Measurements from ENCODE around the gene CELSR3. TPM values are rescaled to one million over a fixed set of nuclear protein-coding genes. Genes with fewer than 3 reads are reported as not detected.

The CELSR3 gene
- total and polyA plus RNA-seq, 2 of the 4 experiments (the other 2 are of a cell fraction): 0.18 to 0.63 TPM

DNA sequence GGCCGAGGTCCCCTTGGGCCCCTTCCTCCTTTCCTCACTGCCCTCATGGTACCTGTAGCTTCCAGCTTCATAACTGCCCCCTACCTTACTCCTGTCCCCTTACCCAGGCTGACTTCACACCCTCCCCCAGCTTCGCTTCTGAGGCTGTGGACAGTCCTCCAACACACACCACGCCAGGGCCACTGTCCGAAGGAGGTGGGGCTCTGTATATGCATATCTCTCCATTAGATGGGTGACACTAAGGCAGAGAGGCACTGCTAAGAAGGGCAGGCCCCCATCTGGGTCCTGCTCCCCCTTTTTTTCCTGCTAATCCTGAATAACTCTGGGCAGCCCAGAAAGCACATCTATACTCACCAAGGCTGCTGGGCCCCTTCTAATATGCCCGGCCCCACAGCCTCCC lies 66.5 kb downstream of the CELSR3 start:
- peaks cover 54% of the 10 kb centered on the region for H3K4me1 ChIP-seq (ENCODE audit: control insufficient read depth, insufficient read depth, low read length)
- dilution Hi-C loops (cut with HindIII; ENCODE audit: low sequenced_read_pairs, unreplicated experiment): no loop called here
- no peak for ATAC-seq (ENCODE audit: low read depth)

More for the DNA sequence above, 66.5 kb downstream of the CELSR3 start:
- Histone ChIP-seq H4K91ac (ENCODE audit: insufficient read depth, low read depth, low read length) (peak overlapping the region; percentile 98), H3K79me1 (ENCODE audit: low read depth in 1 of 2, low read length in 2 of 2) (peaks cover 27 to 82% of the 10 kb centered on the region in 2 experiments), H3K9me3 (ENCODE audit: control insufficient read depth, insufficient read depth, low read length) (no peaks in the 10 kb centered on the region), H4K8ac (ENCODE audit: low read depth in 2 of 2, low read length in 2 of 2) (peak overlapping the region; percentile 85 to 90), H3K36me3 (ENCODE audit: control insufficient read depth, insufficient read depth, low read length) (peaks cover 46% of the 10 kb centered on the region), H2BK20ac (ENCODE audit: low read depth, low read length) (peak overlapping the region; percentile 99), H2BK120ac (ENCODE audit: low read depth, low read length) (peak overlapping the region; percentile 85), H3K4ac (ENCODE audit: low read depth, low read length) (peak overlapping the region; percentile 99), H3K23ac (ENCODE audit: low read depth, low read length) (peak overlapping the region; percentile 89), H3K9me1 (ENCODE audit: insufficient read depth, low read length) (peaks cover 65% of the 10 kb centered on the region), H3K14ac (replicated peaks; ENCODE audit: low read depth, low read length) (peak overlapping the region; percentile 87), H3K56ac (ENCODE audit: extremely low read depth, insufficient read depth, low read length) (peak overlapping the region; percentile 71), H3K4me2 (ENCODE audit: low read depth, low read length) (no peak overlapping the region), H3K27ac (ENCODE audit: insufficient read depth, low read length) (peak overlapping the region; percentile 94), H4K5ac (ENCODE audit: low read depth, low read length) (peak overlapping the region; percentile 72), H2AK5ac (ENCODE audit: low read depth, low read length) (peak overlapping the region; percentile 100), H2BK5ac (ENCODE audit: low read depth, low read length, poor library complexity, severe bottlenecking) (peak overlapping the region; percentile 97), H3K4me3 (ENCODE audit: insufficient read depth, low read depth, low read length) (no peak overlapping the region), H3K27me3 (ENCODE audit: control insufficient read depth, insufficient read depth, low read length) (no peaks in the 10 kb centered on the region), H3K18ac (ENCODE audit: low read depth, low read length) (peak overlapping the region; percentile 77), H2AK9ac (replicated peaks; ENCODE audit: low read depth, low read length, poor library complexity) (peak overlapping the region; percentile 98), H3K9ac (ENCODE audit: low read depth, low read length) (no peak overlapping the region), H4K20me1 (ENCODE audit: insufficient read depth, low read length) (peaks cover 17% of the 10 kb centered on the region), H2AFZ (replicated peaks; ENCODE audit: low read length, poor library complexity) (peak overlapping the region; percentile 87), H2BK15ac (ENCODE audit: low read depth, low read length) (peak overlapping the region; percentile 97)
- in situ Hi-C loops (cut with MboI; ENCODE audit: low sequenced_read_pairs): no loop called here
- DNase-seq: no peak
- WGBS, 2 experiments (ENCODE audit: extremely low coverage in 2 of 2, insufficient read length in 1 of 2): no CpG with 5 or more reads among the region's 5 CpGs
- TF ChIP-seq CHD1 (IDR thresholded peaks at IDR 0.05; ENCODE audit: low read depth, low read length) (no peak), BHLHE40 (IDR thresholded peaks at IDR 0.05; ENCODE audit: low read depth, low read length) (no peak), CEBPB (IDR thresholded peaks at IDR 0.05; ENCODE audit: low read depth, low read length) (no peak), NFE2L2 (IDR thresholded peaks at IDR 0.05; ENCODE audit: low read depth, low read length) (no peak), POLR2A (IDR thresholded peaks at IDR 0.05; ENCODE audit: low read depth, low read length) (no peak), SMC3 (IDR thresholded peaks at IDR 0.05; ENCODE audit: low read depth, low read length) (no peak), MXI1 (IDR thresholded peaks at IDR 0.05; ENCODE audit: borderline replicate concordance, low read depth, low read length) (no peak), RCOR1 (IDR thresholded peaks at IDR 0.05; ENCODE audit: insufficient replicate concordance, low read length) (no peak), FOS (IDR thresholded peaks at IDR 0.05; ENCODE audit: low read depth, low read length) (no peak), RAD21 (IDR thresholded peaks at IDR 0.05; ENCODE audit: low read length) (no peak), MAFK (IDR thresholded peaks at IDR 0.05; ENCODE audit: low read depth, low read length) (no peak), MAZ (IDR thresholded peaks at IDR 0.05; ENCODE audit: borderline replicate concordance, low read depth, low read length) (no peak), RFX5 (IDR thresholded peaks at IDR 0.05; ENCODE audit: low read depth, low read length) (no peak)
- TF ChIP-seq, protein P1, sequence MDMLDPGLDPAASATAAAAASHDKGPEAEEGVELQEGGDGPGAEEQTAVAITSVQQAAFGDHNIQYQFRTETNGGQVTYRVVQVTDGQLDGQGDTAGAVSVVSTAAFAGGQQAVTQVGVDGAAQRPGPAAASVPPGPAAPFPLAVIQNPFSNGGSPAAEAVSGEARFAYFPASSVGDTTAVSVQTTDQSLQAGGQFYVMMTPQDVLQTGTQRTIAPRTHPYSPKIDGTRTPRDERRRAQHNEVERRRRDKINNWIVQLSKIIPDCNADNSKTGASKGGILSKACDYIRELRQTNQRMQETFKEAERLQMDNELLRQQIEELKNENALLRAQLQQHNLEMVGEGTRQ (IDR thresholded peaks at IDR 0.05; ENCODE audit: low read depth, low read length): no peak
- TF ChIP-seq, protein P2, sequence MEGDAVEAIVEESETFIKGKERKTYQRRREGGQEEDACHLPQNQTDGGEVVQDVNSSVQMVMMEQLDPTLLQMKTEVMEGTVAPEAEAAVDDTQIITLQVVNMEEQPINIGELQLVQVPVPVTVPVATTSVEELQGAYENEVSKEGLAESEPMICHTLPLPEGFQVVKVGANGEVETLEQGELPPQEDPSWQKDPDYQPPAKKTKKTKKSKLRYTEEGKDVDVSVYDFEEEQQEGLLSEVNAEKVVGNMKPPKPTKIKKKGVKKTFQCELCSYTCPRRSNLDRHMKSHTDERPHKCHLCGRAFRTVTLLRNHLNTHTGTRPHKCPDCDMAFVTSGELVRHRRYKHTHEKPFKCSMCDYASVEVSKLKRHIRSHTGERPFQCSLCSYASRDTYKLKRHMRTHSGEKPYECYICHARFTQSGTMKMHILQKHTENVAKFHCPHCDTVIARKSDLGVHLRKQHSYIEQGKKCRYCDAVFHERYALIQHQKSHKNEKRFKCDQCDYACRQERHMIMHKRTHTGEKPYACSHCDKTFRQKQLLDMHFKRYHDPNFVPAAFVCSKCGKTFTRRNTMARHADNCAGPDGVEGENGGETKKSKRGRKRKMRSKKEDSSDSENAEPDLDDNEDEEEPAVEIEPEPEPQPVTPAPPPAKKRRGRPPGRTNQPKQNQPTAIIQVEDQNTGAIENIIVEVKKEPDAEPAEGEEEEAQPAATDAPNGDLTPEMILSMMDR (conservative IDR thresholded peaks at IDR 0.05; ENCODE audit: low read depth, low read length): no peak
- TF ChIP-seq, protein P3, sequence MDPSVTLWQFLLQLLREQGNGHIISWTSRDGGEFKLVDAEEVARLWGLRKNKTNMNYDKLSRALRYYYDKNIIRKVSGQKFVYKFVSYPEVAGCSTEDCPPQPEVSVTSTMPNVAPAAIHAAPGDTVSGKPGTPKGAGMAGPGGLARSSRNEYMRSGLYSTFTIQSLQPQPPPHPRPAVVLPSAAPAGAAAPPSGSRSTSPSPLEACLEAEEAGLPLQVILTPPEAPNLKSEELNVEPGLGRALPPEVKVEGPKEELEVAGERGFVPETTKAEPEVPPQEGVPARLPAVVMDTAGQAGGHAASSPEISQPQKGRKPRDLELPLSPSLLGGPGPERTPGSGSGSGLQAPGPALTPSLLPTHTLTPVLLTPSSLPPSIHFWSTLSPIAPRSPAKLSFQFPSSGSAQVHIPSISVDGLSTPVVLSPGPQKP (IDR thresholded peaks at IDR 0.05; ENCODE audit: borderline replicate concordance, low read depth, low read length): no peak
- ChIA-PET POLR2A (ENCODE audit: unreplicated experiment) (no interaction called here), CTCF (no interaction called here)
- BruUV-seq (replicated peaks): no TSS peak
- intact Hi-C loops (cut with micrococcal nuclease): no loop called here
